Adipocyte (in vitro differentiated cells): ENCODE data around the gene CNGA2.
A peak's percentile ranks its signal among the peaks of the same experiment; 100 is the strongest.
"Not testable (repeated sequence)": the region's sequence is repeated elsewhere in the genome, so short reads cannot be mapped to it uniquely, and the experiment has no call there.

Experiments used
- DNase-seq: peaks from one replicate; pipeline ENCODE4 v3.0.0-alpha.2; 2015; ENCODE audit warnings: low read depth
- H3K27me3 ChIP-seq: replicated peaks from 2 replicates; pipeline ENCODE4 v1.7.0; 2013; ENCODE audit warnings: mild to moderate bottlenecking, low read length, moderate library complexity; ENCODE audit not compliant: control insufficient read depth, insufficient read depth
- H3K36me3 ChIP-seq: 2 replicates; pipeline ENCODE4 v1.7.0; 2013; ENCODE audit warnings: low read length, mild to moderate bottlenecking, moderate library complexity; ENCODE audit not compliant: control insufficient read depth, insufficient read depth, severe bottlenecking
- H3K4me1 ChIP-seq: 2 replicates; pipeline ENCODE4 v1.7.0; 2013; ENCODE audit warnings: mild to moderate bottlenecking, low read length, moderate library complexity; ENCODE audit not compliant: control insufficient read depth, insufficient read depth
- H3K4me3 ChIP-seq: 2 replicates; pipeline ENCODE4 v1.7.0; 2013; ENCODE audit warnings: mild to moderate bottlenecking, low read length, moderate library complexity
- H3K9ac ChIP-seq: 2 replicates; pipeline ENCODE4 v1.7.0; 2013; ENCODE audit warnings: mild to moderate bottlenecking, low read length, moderate library complexity
- H3K9me3 ChIP-seq: 2 replicates; pipeline ENCODE4 v1.7.0; 2013; ENCODE audit warnings: mild to moderate bottlenecking, low read length, moderate library complexity; ENCODE audit not compliant: control insufficient read depth

CNGA2 gene

GRCh38 chrX:151734446-151734845, at the start of gene CNGA2:
CNGA2 (plus strand) TSS chrX:151734746; CDS start chrX:151738484, 3,738 bp downstream.
- H3K27me3 ChIP-seq: peaks cover 78% of the 10 kb centered on the region
- no peak within 1 kb of the TSS for H3K9ac ChIP-seq
- H3K4me1 ChIP-seq: no peaks in the 10 kb centered on the region
- DNase-seq: no peak
- peaks cover 3% of the 10 kb centered on the region for H3K9me3 ChIP-seq
- H3K4me3 ChIP-seq: no peak within 1 kb of the TSS
- no peaks in the 10 kb centered on the region for H3K36me3 ChIP-seq

- Histone ChIP-seq H3K4me3 (no peak overlapping the region), H3K9ac (no peak overlapping the region), H3K27me3 (peaks cover 20% of the 10 kb centered on the region), H3K4me1 (no peaks in the 10 kb centered on the region), H3K9me3 (no peaks in the 10 kb centered on the region), H3K36me3 (no peaks in the 10 kb centered on the region)
- no peak for DNase-seq
Measured at GRCh38 chrX:151687635-151688034, 46.9 kb upstream of the CNGA2 start.

- H3K9me3 ChIP-seq: no peaks in the 10 kb centered on the region
- no peak overlapping the region for H3K9ac ChIP-seq
- H3K4me1 ChIP-seq: no peaks in the 10 kb centered on the region
- DNase-seq: no peak
- peaks cover 26% of the 10 kb centered on the region for H3K27me3 ChIP-seq
- H3K36me3 ChIP-seq: no peaks in the 10 kb centered on the region
- H3K4me3 ChIP-seq: no peak overlapping the region
Measured at GRCh38 chrX:151688695-151689094, 45.9 kb upstream of the CNGA2 start.

GRCh38 chrX:151692825-151693224, 41.7 kb upstream of the CNGA2 start:
- H3K27me3 ChIP-seq: peaks cover 30% of the 10 kb centered on the region

GRCh38 chrX:151694121-151694520, 40.4 kb upstream of the CNGA2 start:
- H3K36me3 ChIP-seq: no peaks in the 10 kb centered on the region
- DNase-seq: no peak
- peaks cover 9% of the 10 kb centered on the region for H3K4me1 ChIP-seq
- peaks cover 30% of the 10 kb centered on the region for H3K27me3 ChIP-seq
- H3K4me3 ChIP-seq: no peak overlapping the region
- no peaks in the 10 kb centered on the region for H3K9me3 ChIP-seq
- H3K9ac ChIP-seq: no peak overlapping the region

More at GRCh38 chrX:151692825-151693224, 41.7 kb upstream of the CNGA2 start:
- Histone ChIP-seq H3K4me1 (peaks cover 7% of the 10 kb centered on the region), H3K36me3 (no peaks in the 10 kb centered on the region), H3K4me3 (no peak overlapping the region), H3K9me3 (no peaks in the 10 kb centered on the region), H3K9ac (no peak overlapping the region)
- no peak for DNase-seq

GRCh38 chrX:151694661-151695582, 39.6 kb upstream of the CNGA2 start, which contains the start of gene PRRG3:
PRRG3 (plus strand) TSS chrX:151695458; CDS start chrX:151698815, 3,357 bp downstream.
- DNase-seq: no peak
- peaks cover 9% of the 10 kb centered on the region for H3K4me1 ChIP-seq
- H3K27me3 ChIP-seq: peaks cover 32% of the 10 kb centered on the region
- H3K36me3 ChIP-seq: no peaks in the 10 kb centered on the region
- no peak within 1 kb of the TSS for H3K9ac ChIP-seq
- H3K9me3 ChIP-seq: no peaks in the 10 kb centered on the region
- H3K4me3 ChIP-seq: no peak within 1 kb of the TSS

GRCh38 chrX:151695583-151696340, 38.8 kb upstream of the CNGA2 start:
- peaks cover 9% of the 10 kb centered on the region for H3K4me1 ChIP-seq
- no peak for DNase-seq
- no peaks in the 10 kb centered on the region for H3K36me3 ChIP-seq
- H3K9me3 ChIP-seq: no peaks in the 10 kb centered on the region
- H3K4me3 ChIP-seq: no peak overlapping the region
- H3K9ac ChIP-seq: no peak overlapping the region
- peaks cover 35% of the 10 kb centered on the region for H3K27me3 ChIP-seq

GRCh38 chrX:151697082-151697481, 37.5 kb upstream of the CNGA2 start:
- DNase-seq: peak; percentile 21
- Histone ChIP-seq H3K9ac (peak overlapping the region; percentile 42), H3K4me3 (peak overlapping the region; percentile 54), H3K27me3 (peaks cover 25% of the 10 kb centered on the region)
- H3K36me3 ChIP-seq, H3K9me3 ChIP-seq, H3K4me1 ChIP-seq: not testable (repeated sequence)

- Histone ChIP-seq H3K4me3 (peak overlapping the region; percentile 54), H3K4me1 (peaks cover 9% of the 10 kb centered on the region), H3K27me3 (peaks cover 21% of the 10 kb centered on the region), H3K36me3 (no peaks in the 10 kb centered on the region), H3K9me3 (no peaks in the 10 kb centered on the region), H3K9ac (peak overlapping the region; percentile 42)
- peak; percentile 82 for DNase-seq
Measured at GRCh38 chrX:151697522-151697921, 37.0 kb upstream of the CNGA2 start.

- no peak overlapping the region for H3K4me3 ChIP-seq
Measured at GRCh38 chrX:151698485-151698884, 36.1 kb upstream of the CNGA2 start.

GRCh38 chrX:151699746-151700145, 34.8 kb upstream of the CNGA2 start:
- DNase-seq: no peak
- Histone ChIP-seq H3K9me3 (no peaks in the 10 kb centered on the region), H3K4me3 (no peak overlapping the region), H3K4me1 (peaks cover 9% of the 10 kb centered on the region), H3K27me3 (peaks cover 17% of the 10 kb centered on the region), H3K36me3 (no peaks in the 10 kb centered on the region), H3K9ac (no peak overlapping the region)

More at GRCh38 chrX:151698485-151698884, 36.1 kb upstream of the CNGA2 start:
- Histone ChIP-seq H3K27me3 (peaks cover 13% of the 10 kb centered on the region), H3K36me3 (no peaks in the 10 kb centered on the region), H3K9me3 (no peaks in the 10 kb centered on the region), H3K4me1 (peaks cover 9% of the 10 kb centered on the region), H3K9ac (no peak overlapping the region)
- no peak for DNase-seq
